GM21515 (cell line): ENCODE results near the gene CR1.
"Not testable (repeated sequence)": the region's sequence is repeated elsewhere in the genome, so short reads cannot be mapped to it uniquely, and the experiment has no call there.

Source experiments
- ATAC-seq: cut with Tn5 transposase; IDR thresholded peaks from one replicate; pipeline ENCODE4 v1.9.1; 2021; ENCODE audit not compliant: unreplicated experiment

The CR1 gene

GRCh38 chr1:207669528-207670009, 173.6 kb downstream of the CR1 start:
- ATAC-seq: peak; percentile 5

GRCh38 chr1:207670192-207670591, 174.2 kb downstream of the CR1 start:
- ATAC-seq: peak; percentile 62

DNA sequence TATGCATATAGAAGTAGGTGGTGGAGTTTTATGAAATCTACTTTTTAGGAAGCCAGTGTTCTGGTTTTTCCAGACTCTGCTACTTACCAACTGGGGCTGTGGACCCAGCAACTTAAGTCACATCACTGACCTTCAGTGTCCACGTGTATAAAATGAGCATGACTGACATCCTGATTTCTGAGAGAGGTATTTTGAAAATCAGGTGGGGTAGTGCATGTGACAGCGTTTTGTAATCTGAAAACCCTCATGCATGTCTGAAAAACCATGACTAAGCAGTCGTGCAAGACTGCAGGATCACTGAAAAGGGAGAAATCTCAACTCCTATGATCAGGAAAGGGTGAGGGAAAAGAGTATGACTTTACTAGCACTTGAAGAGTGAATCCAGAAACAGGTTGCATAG, 175.0 kb downstream of the CR1 start:
- ATAC-seq: no peak

DNA sequence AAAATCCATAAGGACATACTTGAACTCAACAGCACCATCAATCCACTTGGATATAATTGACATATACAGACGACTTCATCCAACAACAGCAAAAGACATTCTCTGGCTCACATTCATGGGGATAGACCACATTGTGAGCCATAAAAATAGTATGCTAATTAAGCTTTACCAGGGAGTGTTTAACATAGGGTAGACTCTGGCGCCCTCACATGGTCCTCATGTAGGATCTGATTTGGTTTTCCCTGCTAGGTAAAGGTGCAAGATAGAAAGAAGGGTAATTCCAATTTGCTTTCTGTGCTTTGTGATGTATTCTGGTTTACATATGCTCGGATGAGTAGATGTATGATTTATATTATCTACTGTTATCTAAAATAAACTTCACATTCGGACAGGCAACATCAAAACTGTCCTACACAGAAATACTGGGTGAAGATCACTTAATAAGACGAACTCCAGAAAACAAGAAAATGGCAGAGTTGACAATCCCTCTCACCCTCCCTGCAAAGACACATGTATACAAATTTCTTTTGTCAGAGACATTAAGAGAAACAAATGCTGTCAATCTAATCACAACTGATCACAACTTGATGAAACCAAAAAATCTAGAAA, 176.7 kb downstream of the CR1 start:
- ATAC-seq: no peak

DNA sequence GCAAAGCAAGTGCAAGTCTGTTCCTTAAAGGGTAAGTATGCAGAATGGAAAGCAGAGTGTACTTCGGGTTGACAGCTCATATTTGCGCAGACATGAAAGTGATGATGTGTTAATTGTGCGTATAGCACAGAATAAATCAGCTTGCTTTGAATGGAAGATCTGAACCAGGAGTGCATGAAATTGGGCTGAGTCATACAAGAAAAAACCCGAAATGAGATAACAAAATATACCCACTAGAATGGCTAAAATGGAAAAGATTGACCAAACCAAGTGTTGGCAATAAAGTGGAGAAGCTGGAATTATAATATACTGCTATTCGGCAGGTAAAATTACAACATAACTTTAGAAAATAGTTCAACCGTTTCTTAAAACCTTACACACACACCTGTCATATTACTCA, 177.4 kb downstream of the CR1 start:
- ATAC-seq: no peak

DNA sequence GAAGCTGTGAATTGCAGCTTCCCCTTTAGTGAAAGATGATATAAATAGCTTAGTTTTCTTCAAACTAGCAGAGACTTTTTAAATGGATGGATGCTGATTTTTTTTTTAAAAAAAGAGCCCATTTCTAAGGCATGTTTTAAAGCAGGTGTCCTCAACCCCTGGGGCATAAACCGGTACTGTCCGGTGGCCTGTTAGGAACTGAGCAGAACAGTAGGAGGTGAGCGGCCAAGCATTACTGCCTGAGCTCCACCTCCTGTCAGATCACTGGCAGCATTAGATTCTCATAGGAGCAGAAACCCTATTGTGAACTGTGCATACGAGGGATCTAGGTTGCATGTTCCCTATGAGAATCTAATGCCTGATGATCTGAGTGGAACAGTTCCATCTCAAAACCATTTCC, 180.2 kb downstream of the CR1 start:
- ATAC-seq: no peak

GRCh38 chr1:207680590-207681388, 184.8 kb downstream of the CR1 start:
- ATAC-seq: not testable (repeated sequence)

GRCh38 chr1:207682872-207683434, 187.0 kb downstream of the CR1 start:
- ATAC-seq: not testable (repeated sequence)

DNA sequence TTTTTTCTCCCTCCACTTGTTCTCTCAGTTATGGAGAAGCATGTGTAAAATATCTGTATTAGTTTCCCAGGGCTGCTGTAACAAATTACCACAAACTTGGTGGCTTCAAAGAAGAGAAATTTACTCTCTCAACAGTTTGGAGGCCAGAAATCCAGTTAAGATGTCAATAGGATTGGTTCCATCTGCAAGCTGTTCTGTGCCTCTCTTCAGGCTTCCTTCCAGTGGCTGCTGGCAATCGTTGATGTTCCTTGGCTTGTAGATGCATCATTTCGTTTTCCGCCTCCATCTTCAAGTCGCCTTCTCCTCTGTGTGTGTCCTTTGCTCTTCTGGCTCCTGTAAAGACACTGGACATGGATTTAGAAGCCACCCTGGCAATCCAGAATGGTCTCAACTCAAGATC, 194.6 kb downstream of the CR1 start:
- ATAC-seq: not testable (repeated sequence)

DNA sequence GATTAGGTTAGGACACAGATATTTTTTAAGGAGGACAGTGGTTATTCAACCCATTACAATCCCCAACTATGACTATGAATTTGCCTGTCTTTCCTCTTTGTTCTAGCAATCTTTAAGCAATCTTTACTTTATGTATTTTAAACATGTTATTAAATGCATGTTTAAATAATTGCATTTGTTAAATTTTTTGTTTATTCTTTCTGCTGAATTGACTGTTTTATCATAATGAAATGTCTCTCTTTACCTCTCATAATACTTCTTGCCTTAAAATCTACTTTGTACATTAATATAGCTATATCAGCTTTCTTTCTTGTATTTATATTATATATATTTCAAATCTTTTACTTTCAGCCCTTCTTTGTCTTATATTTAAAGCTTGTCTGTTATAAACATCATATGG, 195.1 kb downstream of the CR1 start:
- ATAC-seq: no peak
